Loucy (cell line): ENCODE data around the gene SLC39A3.

Source experiments
- H2AFZ ChIP-seq: fragments of 200-600 bp; sonication (generic); 2 replicates; pipeline ENCODE4 v1.6.0; 2016; ENCODE audit warnings: antibody characterized with exemption, mild to moderate bottlenecking, low read length, moderate library complexity
- H3F3A ChIP-seq: fragments of 200-600 bp; 2 replicates; pipeline ENCODE4 v1.6.0; 2016; ENCODE audit warnings: antibody characterized with exemption, low read depth, mild to moderate bottlenecking
- H3K27me3 ChIP-seq: fragments of 200-600 bp; sonication (generic); 2 replicates; pipeline ENCODE4 v1.6.1; 2014; ENCODE audit warnings: low read length, mild to moderate bottlenecking; ENCODE audit not compliant: insufficient read depth, poor library complexity, severe bottlenecking
- H3K36me3 ChIP-seq: fragments of 200-600 bp; sonication (generic); 2 replicates; pipeline ENCODE4 v1.6.1; 2016; ENCODE audit warnings: low read length; ENCODE audit not compliant: insufficient read depth
- H3K4me1 ChIP-seq: fragments of 200-600 bp; sonication (generic); 2 replicates; pipeline ENCODE4 v1.5.1; 2014; ENCODE audit warnings: low read length, mild to moderate bottlenecking; ENCODE audit not compliant: insufficient read depth, poor library complexity, severe bottlenecking
- H3K4me2 ChIP-seq: fragments of 200-600 bp; sonication (generic); 2 replicates; pipeline ENCODE4 v1.6.0; 2014; ENCODE audit warnings: antibody characterized with exemption, low read length, low read depth, mild to moderate bottlenecking; ENCODE audit not compliant: poor library complexity, severe bottlenecking
- H3K4me3 ChIP-seq: fragments of 200-600 bp; sonication (generic); 2 replicates; pipeline ENCODE4 v1.5.1; 2014; ENCODE audit warnings: low read length, mild to moderate bottlenecking, mixed read lengths; ENCODE audit not compliant: poor library complexity, severe bottlenecking
- H3K79me2 ChIP-seq: fragments of 200-600 bp; sonication (generic); 2 replicates; pipeline ENCODE4 v1.6.1; 2014; ENCODE audit warnings: low read length; ENCODE audit not compliant: insufficient read depth
- H3K9ac ChIP-seq: fragments of 200-600 bp; sonication (generic); 2 replicates; pipeline ENCODE4 v1.6.0; 2014; ENCODE audit warnings: mild to moderate bottlenecking, low read depth, low read length, moderate library complexity; ENCODE audit not compliant: poor library complexity, severe bottlenecking
- H3K9me2 ChIP-seq: fragments of 200-600 bp; sonication (generic); replicated peaks from 2 replicates; pipeline ENCODE4 v1.6.1; 2016; ENCODE audit warnings: low read depth, low read length, mixed read lengths
- H3K9me3 ChIP-seq: fragments of 200-600 bp; sonication (generic); 2 replicates; pipeline ENCODE4 v1.6.1; 2014; ENCODE audit warnings: mild to moderate bottlenecking, antibody characterized with exemption, low read length, low read depth; ENCODE audit not compliant: insufficient read depth
- H4K20me1 ChIP-seq: fragments of 200-600 bp; sonication (generic); 2 replicates; pipeline ENCODE4 v1.6.0; 2014; ENCODE audit warnings: antibody characterized with exemption, low read length, mild to moderate bottlenecking; ENCODE audit not compliant: insufficient read depth, poor library complexity, severe bottlenecking
- EZH2phosphoT487 ChIP-seq: fragments of 200-600 bp; IDR thresholded peaks from 2 replicates; pipeline ENCODE4 v1.6.1; 2018; ENCODE audit warnings: antibody characterized with exemption, mild to moderate bottlenecking, moderate library complexity, borderline replicate concordance
- TF ChIP-seq, protein P1 (sequence below): fragments of 200-600 bp; sonication (generic); conservative IDR thresholded peaks from 2 replicates; pipeline ENCODE4 v1.5.1; 2014; ENCODE audit warnings: mild to moderate bottlenecking, antibody characterized with exemption, low read length

Gene SLC39A3

DNA sequence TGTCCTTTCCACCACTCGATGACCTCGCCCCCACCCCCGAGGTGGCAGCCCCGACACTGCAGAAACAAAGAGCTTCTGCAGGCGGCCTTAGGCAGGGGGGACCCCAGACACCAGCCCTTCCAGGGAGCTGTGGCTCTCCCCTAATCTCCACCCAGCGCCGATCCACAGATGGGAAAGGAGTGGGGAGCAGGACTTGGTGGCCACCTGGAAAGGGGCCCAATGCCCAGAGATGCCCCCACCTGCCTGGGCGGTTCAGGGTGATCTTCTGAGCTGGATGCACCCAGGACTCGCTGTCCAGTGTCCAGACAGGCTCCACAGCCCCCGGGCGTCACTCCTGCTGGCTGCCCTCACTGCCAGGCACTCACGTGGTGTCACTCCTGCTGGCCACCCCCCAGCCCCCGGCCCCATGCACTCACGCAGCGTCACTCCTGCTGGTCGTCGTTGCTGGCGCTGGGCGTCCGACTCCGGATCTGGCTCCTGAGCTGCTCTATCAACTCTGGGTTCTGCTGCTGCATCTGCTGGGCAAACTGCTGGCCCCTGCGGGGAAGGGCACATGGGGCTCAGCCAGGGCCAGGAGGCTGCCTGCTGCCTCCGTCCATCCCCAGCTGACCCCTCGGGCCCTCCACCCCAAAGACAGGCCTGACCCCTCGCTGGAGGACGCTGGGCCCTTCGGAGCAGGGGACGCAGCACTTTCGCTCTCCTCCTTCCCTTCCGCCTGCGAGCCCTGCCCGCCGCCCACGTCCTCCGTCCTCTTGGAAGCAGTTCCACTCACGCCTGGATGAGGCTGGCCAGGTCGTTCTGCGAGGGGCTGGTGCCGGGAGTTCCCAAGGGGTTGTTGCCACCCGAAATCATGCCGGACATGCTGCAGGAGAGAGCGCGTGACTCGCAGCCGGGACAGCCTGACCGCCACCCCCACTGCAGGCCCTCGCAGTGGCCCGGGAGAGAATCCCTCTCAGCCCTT, 17.4 kb upstream of the SLC39A3 start:
- Histone ChIP-seq H3K9me3 (no peaks in the 10 kb centered on the region), H4K20me1 (no peaks in the 10 kb centered on the region), H3K36me3 (peaks cover 41% of the 10 kb centered on the region), H3K4me2 (no peak overlapping the region), H3K4me1 (no peaks in the 10 kb centered on the region), H3K27me3 (no peaks in the 10 kb centered on the region), H3K9me2 (no peaks in the 10 kb centered on the region), H3K4me3 (no peak overlapping the region), H3F3A (no peaks in the 10 kb centered on the region), H2AFZ (no peak overlapping the region), H3K79me2 (no peaks in the 10 kb centered on the region), H3K9ac (no peak overlapping the region)
- TF ChIP-seq, protein P1, sequence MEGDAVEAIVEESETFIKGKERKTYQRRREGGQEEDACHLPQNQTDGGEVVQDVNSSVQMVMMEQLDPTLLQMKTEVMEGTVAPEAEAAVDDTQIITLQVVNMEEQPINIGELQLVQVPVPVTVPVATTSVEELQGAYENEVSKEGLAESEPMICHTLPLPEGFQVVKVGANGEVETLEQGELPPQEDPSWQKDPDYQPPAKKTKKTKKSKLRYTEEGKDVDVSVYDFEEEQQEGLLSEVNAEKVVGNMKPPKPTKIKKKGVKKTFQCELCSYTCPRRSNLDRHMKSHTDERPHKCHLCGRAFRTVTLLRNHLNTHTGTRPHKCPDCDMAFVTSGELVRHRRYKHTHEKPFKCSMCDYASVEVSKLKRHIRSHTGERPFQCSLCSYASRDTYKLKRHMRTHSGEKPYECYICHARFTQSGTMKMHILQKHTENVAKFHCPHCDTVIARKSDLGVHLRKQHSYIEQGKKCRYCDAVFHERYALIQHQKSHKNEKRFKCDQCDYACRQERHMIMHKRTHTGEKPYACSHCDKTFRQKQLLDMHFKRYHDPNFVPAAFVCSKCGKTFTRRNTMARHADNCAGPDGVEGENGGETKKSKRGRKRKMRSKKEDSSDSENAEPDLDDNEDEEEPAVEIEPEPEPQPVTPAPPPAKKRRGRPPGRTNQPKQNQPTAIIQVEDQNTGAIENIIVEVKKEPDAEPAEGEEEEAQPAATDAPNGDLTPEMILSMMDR: no peak
- TF ChIP-seq EZH2phosphoT487: no peak

DNA sequence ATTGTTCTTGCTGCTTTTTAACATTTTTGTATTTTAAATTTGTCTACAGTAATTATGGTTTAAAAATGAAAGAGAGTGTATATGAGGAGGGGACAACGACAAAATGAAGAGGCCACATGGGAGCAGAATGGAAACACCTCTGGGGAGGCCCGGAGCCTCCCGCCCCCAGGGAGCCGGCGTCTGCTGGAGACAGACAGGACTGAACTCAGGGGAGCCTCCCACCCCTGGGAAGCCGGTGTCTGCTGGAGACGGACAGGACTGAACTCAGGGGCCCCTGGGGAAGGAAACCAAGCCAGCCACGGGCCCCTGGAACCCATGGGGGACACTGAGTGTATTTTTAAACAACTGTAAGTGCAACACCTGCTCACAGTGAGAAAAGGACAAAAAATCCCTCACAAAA, 16.7 kb upstream of the SLC39A3 start:
- Histone ChIP-seq H3K79me2 (no peaks in the 10 kb centered on the region), H3K9me2 (no peaks in the 10 kb centered on the region), H2AFZ (no peak overlapping the region), H3K4me3 (no peak overlapping the region), H3F3A (no peaks in the 10 kb centered on the region), H3K9me3 (no peaks in the 10 kb centered on the region), H3K4me1 (no peaks in the 10 kb centered on the region), H4K20me1 (no peaks in the 10 kb centered on the region), H3K36me3 (peaks cover 36% of the 10 kb centered on the region), H3K27me3 (no peaks in the 10 kb centered on the region), H3K9ac (no peak overlapping the region), H3K4me2 (no peak overlapping the region)
- TF ChIP-seq, protein P1: no peak
- TF ChIP-seq EZH2phosphoT487: no peak

DNA sequence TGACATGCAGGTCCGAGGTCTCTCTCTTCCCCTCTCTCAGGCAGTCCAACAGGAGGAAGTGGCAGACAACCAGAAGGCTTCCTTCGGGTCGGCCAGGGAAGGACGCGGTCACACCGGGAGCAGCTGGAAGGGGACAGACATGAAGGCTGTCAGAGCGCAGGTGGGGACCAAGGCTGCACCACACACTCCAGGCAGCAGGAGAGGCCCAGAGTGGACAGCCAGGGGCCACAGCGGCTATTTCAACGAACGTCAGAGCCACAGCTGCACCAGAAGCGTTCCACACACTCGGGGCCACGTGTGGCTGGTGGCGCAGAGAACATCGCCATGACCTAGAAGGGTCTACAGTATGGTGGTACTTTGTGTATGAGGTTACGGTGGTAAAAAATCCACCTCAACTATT, 16.0 kb upstream of the SLC39A3 start:
- no peak overlapping the region for H3K9ac ChIP-seq
- no peak for TF ChIP-seq EZH2phosphoT487
- TF ChIP-seq, protein P1: no peak
- peaks cover 29% of the 10 kb centered on the region for H3K36me3 ChIP-seq
- no peaks in the 10 kb centered on the region for H3K79me2 ChIP-seq
- no peaks in the 10 kb centered on the region for H3F3A ChIP-seq
- H4K20me1 ChIP-seq: no peaks in the 10 kb centered on the region
- no peak overlapping the region for H2AFZ ChIP-seq
- H3K27me3 ChIP-seq: no peaks in the 10 kb centered on the region
- H3K4me3 ChIP-seq: no peak overlapping the region
- no peak overlapping the region for H3K4me2 ChIP-seq
- H3K4me1 ChIP-seq: no peaks in the 10 kb centered on the region
- H3K9me2 ChIP-seq: no peaks in the 10 kb centered on the region
- no peaks in the 10 kb centered on the region for H3K9me3 ChIP-seq
